ENCODE data around the gene HNRNPA0.

Gene HNRNPA0

GRCh38 chr5:137760719-137761516 lies 6.8 kb upstream of the HNRNPA0 start:
- TF ChIP-seq GATA2 (IDR thresholded peaks at IDR 0.05; ENCODE audit: low read depth, low read length) (no peak), GATA3 (IDR thresholded peaks at IDR 0.05; ENCODE audit: low read depth, low read length) (no peak)

GRCh38 chr5:137760294-137760693 lies 6.1 kb upstream of the HNRNPA0 start:
- no peak for TF ChIP-seq GATA2 (IDR thresholded peaks at IDR 0.05; ENCODE audit: low read depth, low read length)
- no peak for TF ChIP-seq GATA3 (IDR thresholded peaks at IDR 0.05; ENCODE audit: low read depth, low read length)

GRCh38 chr5:137758715-137759306 lies 4.6 kb upstream of the HNRNPA0 start:
- TF ChIP-seq GATA2 (IDR thresholded peaks at IDR 0.05; ENCODE audit: low read depth, low read length) (no peak), GATA3 (IDR thresholded peaks at IDR 0.05; ENCODE audit: low read depth, low read length) (no peak)

- TF ChIP-seq GATA3 (IDR thresholded peaks at IDR 0.05; ENCODE audit: low read depth, low read length) (no peak), GATA2 (IDR thresholded peaks at IDR 0.05; ENCODE audit: low read depth, low read length) (no peak)
These were observed 4.0 kb upstream of the HNRNPA0 start for GRCh38 chr5:137758121-137758520.

GRCh38 chr5:137757634-137758033 lies 3.5 kb upstream of the HNRNPA0 start:
- TF ChIP-seq GATA3 (IDR thresholded peaks at IDR 0.05; ENCODE audit: low read depth, low read length), result no peak
- no peak for TF ChIP-seq GATA2 (IDR thresholded peaks at IDR 0.05; ENCODE audit: low read depth, low read length)

GRCh38 chr5:137754961-137755762 lies 999 bp upstream of the HNRNPA0 start:
- TF ChIP-seq GATA3 (IDR thresholded peaks at IDR 0.05; ENCODE audit: low read depth, low read length) (no peak), GATA2 (IDR thresholded peaks at IDR 0.05; ENCODE audit: low read depth, low read length) (no peak)

GRCh38 chr5:137753691-137754187 lies 424 bp downstream of the HNRNPA0 start:
- TF ChIP-seq GATA2 (IDR thresholded peaks at IDR 0.05; ENCODE audit: low read depth, low read length) (no peak), GATA3 (IDR thresholded peaks at IDR 0.05; ENCODE audit: low read depth, low read length) (no peak)

- no peak for TF ChIP-seq GATA3 (IDR thresholded peaks at IDR 0.05; ENCODE audit: low read depth, low read length)
- TF ChIP-seq GATA2 (IDR thresholded peaks at IDR 0.05; ENCODE audit: low read depth, low read length), result no peak
These were observed 1.1 kb downstream of the HNRNPA0 start for GRCh38 chr5:137752905-137753690.

GRCh38 chr5:137751869-137752491 lies 2.2 kb downstream of the HNRNPA0 start:
- TF ChIP-seq GATA2 (IDR thresholded peaks at IDR 0.05; ENCODE audit: low read depth, low read length) (no peak), GATA3 (IDR thresholded peaks at IDR 0.05; ENCODE audit: low read depth, low read length) (no peak)

- no peak for TF ChIP-seq GATA3 (IDR thresholded peaks at IDR 0.05; ENCODE audit: low read depth, low read length)
- no peak for TF ChIP-seq GATA2 (IDR thresholded peaks at IDR 0.05; ENCODE audit: low read depth, low read length)
These were observed 3.7 kb downstream of the HNRNPA0 start for GRCh38 chr5:137750436-137750835.

GRCh38 chr5:137747848-137748247 lies 6.3 kb downstream of the HNRNPA0 start:
- no peak for TF ChIP-seq GATA2 (IDR thresholded peaks at IDR 0.05; ENCODE audit: low read depth, low read length)

GRCh38 chr5:137743031-137743640 lies 11.0 kb downstream of the HNRNPA0 start:
- TF ChIP-seq GATA2 (IDR thresholded peaks at IDR 0.05; ENCODE audit: low read depth, low read length), result no peak
- no peak for TF ChIP-seq GATA3 (IDR thresholded peaks at IDR 0.05; ENCODE audit: low read depth, low read length)

- TF ChIP-seq GATA2 (IDR thresholded peaks at IDR 0.05; ENCODE audit: low read depth, low read length), result no peak
- TF ChIP-seq GATA3 (IDR thresholded peaks at IDR 0.05; ENCODE audit: low read depth, low read length), result no peak
These were observed 12.4 kb downstream of the HNRNPA0 start for GRCh38 chr5:137741718-137742117.

All from SH-SY5Y (cell line).